Omental fat pad (tissue), 4 donors: ENCODE results near the gene SDK2. TPM values are rescaled to one million over a fixed set of nuclear protein-coding genes. Genes with fewer than 3 reads are reported as not detected.

Experiments used
- ATAC-seq: fragments of 150-250 bp; one replicate; pipeline ENCODE4 v1.9.1; 2016; ENCODE audit warnings: mild to moderate bottlenecking, moderate library complexity; ENCODE audit not compliant: low FRiP score
- DNase-seq: peaks from one replicate; pipeline ENCODE4 v3.0.0-alpha.2; 2019; ENCODE audit warnings: low spot score
- total RNA-seq, 4 donors: library from RNA; depleted of rRNA; stranded (reverse); fragments of >200 nt; gene quantifications; one replicate each; pipeline ENCODE4 v1.1.0, GENCODE V29; 2016
- TF ChIP-seq, protein P1 (sequence below), 3 donors: fragments of 450-650 bp; IDR thresholded peaks; one replicate each; pipeline ENCODE4 v1.5.1; 2016 to 2017; ENCODE audit warnings: antibody characterized with exemption in 3 of 3, mild to moderate bottlenecking in 3 of 3, moderate library complexity in 2 of 3

Gene SDK2
- total RNA-seq, 4 donors from 2014 or later: 0.46 to 1.4 (median 0.64) TPM

DNA sequence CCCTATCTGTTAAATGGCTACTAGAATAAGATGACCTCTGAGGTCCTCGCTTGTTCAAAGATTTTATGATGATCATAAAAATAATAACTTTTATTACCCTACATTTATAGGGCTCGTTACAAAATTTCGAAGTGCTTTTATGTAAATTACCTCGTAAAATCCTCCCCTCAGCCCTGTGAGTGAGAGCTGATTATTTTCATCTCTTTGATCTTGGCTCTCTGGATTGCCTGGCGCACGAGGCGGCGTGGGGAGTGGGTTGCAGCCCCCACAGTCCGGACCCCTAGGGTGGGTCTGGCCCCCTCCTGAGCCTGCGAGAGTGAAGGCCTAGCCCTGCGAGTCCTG lies 1.6 kb downstream of the SDK2 start:
- ATAC-seq (no peak), DNase-seq (no peak)

DNA sequence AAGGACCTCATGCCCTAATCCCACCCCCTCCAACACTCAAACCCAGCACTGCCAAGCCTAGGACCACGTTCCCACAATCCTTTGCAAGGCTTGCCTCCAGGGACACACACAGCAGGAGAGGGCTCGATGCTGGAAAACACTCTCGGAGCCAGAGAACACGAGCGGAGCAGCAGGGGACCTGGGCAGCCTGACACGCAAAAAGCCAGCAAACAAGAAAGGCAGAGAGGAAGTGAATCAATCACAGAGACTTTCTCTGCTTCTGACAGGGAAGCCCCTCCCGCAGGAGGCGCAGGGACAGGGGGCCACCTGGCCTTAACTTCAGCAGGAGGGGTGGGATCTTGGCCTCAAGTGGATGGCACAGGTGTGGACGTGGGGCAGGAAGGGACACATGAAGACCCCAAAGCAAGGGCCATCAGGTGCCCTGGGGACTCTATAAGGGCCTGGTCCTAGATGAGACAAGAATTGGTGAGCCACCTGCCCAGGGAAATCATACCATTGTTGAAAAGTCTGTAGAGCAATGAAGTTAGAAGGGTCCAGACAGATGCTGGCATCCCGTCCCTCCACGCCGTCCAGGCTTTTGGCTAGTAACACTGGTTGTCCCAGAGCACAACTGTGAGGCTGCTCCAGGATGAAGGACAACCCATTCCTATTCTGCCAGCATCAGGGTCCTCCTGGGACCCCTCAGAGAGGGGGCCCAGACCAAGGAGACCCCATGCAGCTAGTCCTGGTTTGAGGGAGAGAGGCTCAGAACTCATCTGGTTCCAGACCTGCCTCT lies 2.2 kb downstream of the SDK2 start:
- DNase-seq (no peak), ATAC-seq (no peak)
- TF ChIP-seq, protein P1, sequence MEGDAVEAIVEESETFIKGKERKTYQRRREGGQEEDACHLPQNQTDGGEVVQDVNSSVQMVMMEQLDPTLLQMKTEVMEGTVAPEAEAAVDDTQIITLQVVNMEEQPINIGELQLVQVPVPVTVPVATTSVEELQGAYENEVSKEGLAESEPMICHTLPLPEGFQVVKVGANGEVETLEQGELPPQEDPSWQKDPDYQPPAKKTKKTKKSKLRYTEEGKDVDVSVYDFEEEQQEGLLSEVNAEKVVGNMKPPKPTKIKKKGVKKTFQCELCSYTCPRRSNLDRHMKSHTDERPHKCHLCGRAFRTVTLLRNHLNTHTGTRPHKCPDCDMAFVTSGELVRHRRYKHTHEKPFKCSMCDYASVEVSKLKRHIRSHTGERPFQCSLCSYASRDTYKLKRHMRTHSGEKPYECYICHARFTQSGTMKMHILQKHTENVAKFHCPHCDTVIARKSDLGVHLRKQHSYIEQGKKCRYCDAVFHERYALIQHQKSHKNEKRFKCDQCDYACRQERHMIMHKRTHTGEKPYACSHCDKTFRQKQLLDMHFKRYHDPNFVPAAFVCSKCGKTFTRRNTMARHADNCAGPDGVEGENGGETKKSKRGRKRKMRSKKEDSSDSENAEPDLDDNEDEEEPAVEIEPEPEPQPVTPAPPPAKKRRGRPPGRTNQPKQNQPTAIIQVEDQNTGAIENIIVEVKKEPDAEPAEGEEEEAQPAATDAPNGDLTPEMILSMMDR (IDR thresholded peaks at IDR 0.05): no peak

More for the DNA sequence above, 1.6 kb downstream of the SDK2 start:
- TF ChIP-seq, protein P1 (IDR thresholded peaks at IDR 0.05): no peak

DNA sequence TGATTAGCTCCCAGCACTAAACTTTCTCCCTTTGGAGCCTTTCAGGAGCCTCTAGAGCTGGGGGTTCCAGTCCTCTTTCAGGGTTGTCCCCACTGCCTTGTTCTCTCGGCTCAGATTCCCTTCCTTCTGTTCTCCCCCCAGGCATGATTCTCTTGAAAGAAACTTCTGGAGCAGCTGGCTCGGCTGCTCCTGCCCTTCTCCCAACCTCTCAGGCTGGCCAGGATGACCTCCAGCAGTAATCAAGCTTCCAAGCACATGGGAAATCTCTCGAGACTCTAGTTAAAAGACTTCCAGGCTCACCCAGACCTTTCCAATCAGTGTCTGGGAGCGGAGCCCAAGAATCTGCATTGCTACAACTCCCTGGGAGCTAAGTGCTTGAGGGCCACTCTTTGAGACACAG lies 3.6 kb downstream of the SDK2 start:
- ATAC-seq (no peak), DNase-seq (no peak)
- TF ChIP-seq, protein P1 (IDR thresholded peaks at IDR 0.05): no peak

DNA sequence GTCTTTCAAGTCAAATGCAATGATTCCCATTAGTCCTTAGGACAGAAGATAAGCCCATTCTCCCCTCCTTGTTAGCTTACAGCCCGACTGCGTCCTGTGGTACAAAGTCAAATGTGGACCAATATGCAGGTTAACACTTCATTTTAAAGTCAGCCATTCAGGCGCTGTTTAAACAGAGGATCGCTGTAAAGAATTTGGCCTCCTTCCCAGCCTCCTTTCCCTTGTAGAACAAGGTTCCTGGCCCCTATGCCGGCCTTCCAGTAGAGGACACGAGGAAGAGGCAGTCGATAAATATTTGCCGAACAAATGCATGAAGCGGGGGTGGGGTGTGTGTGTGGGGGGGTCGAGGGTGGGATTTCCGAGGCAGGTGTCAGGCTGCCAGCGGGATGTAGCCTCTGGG lies 4.3 kb downstream of the SDK2 start:
- DNase-seq: no peak

DNA sequence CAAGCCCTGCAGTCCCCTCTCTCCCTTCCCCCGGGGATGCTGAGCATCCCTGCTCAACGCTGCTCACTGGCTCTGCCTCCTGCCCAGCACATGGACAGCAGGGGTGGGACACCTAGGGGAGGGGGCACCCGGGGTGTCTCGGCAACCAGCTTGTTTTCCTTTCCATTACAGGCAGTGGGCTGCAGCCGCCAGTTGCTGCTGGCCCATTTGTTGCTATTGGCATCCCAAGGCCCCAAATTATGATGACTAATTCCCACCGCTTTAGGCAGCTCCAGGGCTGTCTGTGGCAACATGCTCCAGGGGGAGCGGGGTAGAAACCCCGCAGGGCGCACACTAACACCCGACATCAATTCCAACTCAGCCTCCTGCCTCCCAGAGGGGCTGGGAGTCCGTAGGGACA lies 4.9 kb downstream of the SDK2 start:
- TF ChIP-seq, protein P1 (IDR thresholded peaks at IDR 0.05): no peak
- no peak for DNase-seq
- no peak for ATAC-seq

More for the DNA sequence above, 4.3 kb downstream of the SDK2 start:
- TF ChIP-seq, protein P1 (IDR thresholded peaks at IDR 0.05): no peak
- ATAC-seq: no peak

DNA sequence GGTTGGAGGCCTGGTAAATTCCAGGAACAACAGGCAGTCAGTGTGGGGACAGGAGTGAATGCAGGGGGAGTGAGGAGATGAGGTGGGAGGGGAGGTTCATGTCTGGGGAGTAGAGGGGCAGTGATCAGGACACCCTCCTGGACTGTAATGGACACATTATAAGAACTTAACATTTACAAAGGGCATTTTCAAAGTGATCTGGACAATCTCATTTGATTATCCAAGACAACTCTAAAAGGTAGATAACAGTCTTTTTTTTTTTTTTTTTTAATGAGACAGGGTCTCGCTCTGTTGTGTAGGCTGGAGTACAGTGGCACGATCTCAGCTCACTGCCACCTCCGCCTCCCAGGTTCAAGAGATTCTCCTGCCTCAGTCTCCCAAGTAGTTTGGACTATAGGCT lies 5.7 kb downstream of the SDK2 start:
- TF ChIP-seq, protein P1 (IDR thresholded peaks at IDR 0.05): no peak
- DNase-seq: no peak
- no peak for ATAC-seq

DNA sequence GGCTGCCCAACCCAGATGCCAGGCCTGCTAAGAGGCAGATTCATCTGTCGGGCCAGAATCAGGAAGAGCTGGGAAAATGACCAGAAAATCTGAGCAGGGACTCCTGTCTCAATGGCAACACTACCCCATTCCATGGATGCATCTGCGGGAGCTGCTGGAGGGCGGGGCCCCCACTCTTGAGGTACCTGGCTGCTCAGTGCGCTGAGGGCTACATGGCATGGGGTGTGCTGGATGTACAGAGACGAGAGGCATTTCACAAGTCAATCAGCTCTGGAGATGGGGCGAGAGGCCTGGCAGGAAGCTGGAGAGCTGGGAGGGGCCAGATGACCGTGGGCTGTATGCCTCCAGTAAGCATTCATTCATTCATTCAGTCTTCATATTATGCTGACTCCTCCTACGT lies 6.4 kb downstream of the SDK2 start:
- no peak for ATAC-seq
- DNase-seq: no peak
- TF ChIP-seq, protein P1 (IDR thresholded peaks at IDR 0.05): no peak
